ENCODE results near the gene OBSL1.

OBSL1 gene

GRCh38 chr2:219548990-219549389 is 22.3 kb downstream of the OBSL1 start:
- DNase-seq (ENCODE audit: low spot score), result no peak

- DNase-seq (ENCODE audit: low spot score), result no peak
These were observed 23.7 kb downstream of the OBSL1 start for GRCh38 chr2:219547621-219548020.

GRCh38 chr2:219545943-219546352 is 25.4 kb downstream of the OBSL1 start:
- DNase-seq (ENCODE audit: low spot score), result no peak

- no peak for DNase-seq (ENCODE audit: low spot score)
These were observed 25.9 kb downstream of the OBSL1 start for GRCh38 chr2:219545295-219545942.

GRCh38 chr2:219544567-219544966 is 26.8 kb downstream of the OBSL1 start:
- no peak for DNase-seq (ENCODE audit: low spot score)

- peak; percentile 94 for DNase-seq (ENCODE audit: low spot score)
These were observed 27.6 kb downstream of the OBSL1 start, which contains the start of the genes CHPF and TMEM198 for GRCh38 chr2:219543596-219544358. Gene CHPF (minus strand): TSS chr2:219543809. CDS start chr2:219543538, 271 bp downstream. Gene TMEM198 (plus strand): TSS chr2:219544028. CDS start chr2:219544728, 700 bp downstream.

- peak; percentile 14 for DNase-seq (ENCODE audit: low spot score)
These were observed 28.3 kb downstream of the OBSL1 start for GRCh38 chr2:219542931-219543595.

- DNase-seq (ENCODE audit: low spot score), result peak; percentile 93
These were observed 29.6 kb downstream of the OBSL1 start for GRCh38 chr2:219541611-219542180.

GRCh38 chr2:219540784-219541504 is 30.4 kb downstream of the OBSL1 start:
- no peak for DNase-seq (ENCODE audit: low spot score)

GRCh38 chr2:219539926-219540678 is 31.2 kb downstream of the OBSL1 start:
- no peak for DNase-seq (ENCODE audit: low spot score)

GRCh38 chr2:219538956-219539788 is 32.2 kb downstream of the OBSL1 start:
- DNase-seq (ENCODE audit: low spot score), result no peak

- no peak for DNase-seq (ENCODE audit: low spot score)
These were observed 32.8 kb downstream of the OBSL1 start for GRCh38 chr2:219538504-219538951.

- no peak for DNase-seq (ENCODE audit: low spot score)
These were observed 33.5 kb downstream of the OBSL1 start for GRCh38 chr2:219537657-219538488.

GRCh38 chr2:219536967-219537366 is 34.4 kb downstream of the OBSL1 start:
- DNase-seq (ENCODE audit: low spot score), result no peak

- no peak for DNase-seq (ENCODE audit: low spot score)
These were observed 34.9 kb downstream of the OBSL1 start for GRCh38 chr2:219536425-219536824.

- DNase-seq (ENCODE audit: low spot score), result no peak
These were observed 37.2 kb downstream of the OBSL1 start for GRCh38 chr2:219533930-219534661.

- DNase-seq (ENCODE audit: low spot score), result no peak
These were observed 39.0 kb downstream of the OBSL1 start for GRCh38 chr2:219532378-219532649.

- DNase-seq (ENCODE audit: low spot score), result no peak
These were observed 39.5 kb downstream of the OBSL1 start for GRCh38 chr2:219531639-219532377.
